NOMO-1 (cell line): ENCODE results near the gene HCN2.

Source experiments
- DNase-seq, 2 experiments: peaks; one replicate each; lab custom pipeline; 2025; ENCODE audit not compliant: unreplicated experiment in 2 of 2; lab: John Stamatoyannopoulos, UW

Gene HCN2

DNA sequence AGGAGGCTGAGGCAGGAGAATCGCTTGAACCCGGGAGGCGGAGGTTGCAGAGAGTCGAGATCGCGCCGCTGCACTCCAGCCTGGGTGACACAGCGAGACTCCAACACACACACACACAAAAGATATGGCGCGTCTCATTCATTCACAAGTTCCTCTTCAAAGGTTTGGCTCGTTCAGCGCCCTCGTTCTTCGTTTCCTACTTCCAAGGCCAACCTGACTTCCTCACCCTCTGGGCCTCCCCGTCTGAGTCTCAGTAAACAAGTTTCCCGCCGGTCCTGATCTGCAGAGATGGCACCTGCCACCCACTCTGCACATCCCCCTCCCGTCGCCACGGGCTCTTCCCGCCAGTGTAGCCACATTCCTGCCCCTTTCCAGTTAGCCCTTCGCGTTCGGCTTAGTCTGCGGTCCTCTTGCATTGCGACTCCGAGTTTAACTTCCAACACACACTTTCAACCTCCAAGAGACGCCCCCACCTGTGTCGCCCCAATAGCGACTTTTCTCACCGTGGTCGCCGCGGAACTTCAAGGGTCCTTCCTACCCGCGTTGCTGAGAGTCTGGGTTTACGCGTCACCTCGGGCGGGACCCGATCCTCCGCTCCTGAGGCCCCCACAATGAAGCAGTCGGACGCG is 18.6 kb upstream of the HCN2 start:
- DNase-seq, result peak; percentile 61 to 76

DNA sequence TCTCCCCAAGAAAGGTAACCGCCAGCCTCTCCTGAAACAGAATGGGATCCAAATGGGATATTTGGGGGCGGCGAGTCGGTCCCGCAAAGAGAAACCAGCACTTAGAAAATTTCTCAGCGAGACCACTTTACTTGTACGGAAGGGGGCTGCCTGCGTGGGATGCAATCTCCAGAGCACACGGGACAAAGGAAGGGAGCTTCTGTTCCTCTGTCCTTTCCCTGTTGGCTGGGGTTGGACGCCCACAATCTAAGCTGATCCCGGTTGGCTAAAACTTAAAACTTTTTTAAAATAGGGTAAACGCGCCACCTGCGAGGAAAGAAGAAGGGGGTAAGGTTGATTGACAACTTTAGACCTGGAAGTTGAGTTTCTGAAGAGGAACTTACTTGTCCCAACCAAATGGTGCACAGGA is 18.1 kb upstream of the HCN2 start:
- peak; percentile 55 to 67 for DNase-seq

DNA sequence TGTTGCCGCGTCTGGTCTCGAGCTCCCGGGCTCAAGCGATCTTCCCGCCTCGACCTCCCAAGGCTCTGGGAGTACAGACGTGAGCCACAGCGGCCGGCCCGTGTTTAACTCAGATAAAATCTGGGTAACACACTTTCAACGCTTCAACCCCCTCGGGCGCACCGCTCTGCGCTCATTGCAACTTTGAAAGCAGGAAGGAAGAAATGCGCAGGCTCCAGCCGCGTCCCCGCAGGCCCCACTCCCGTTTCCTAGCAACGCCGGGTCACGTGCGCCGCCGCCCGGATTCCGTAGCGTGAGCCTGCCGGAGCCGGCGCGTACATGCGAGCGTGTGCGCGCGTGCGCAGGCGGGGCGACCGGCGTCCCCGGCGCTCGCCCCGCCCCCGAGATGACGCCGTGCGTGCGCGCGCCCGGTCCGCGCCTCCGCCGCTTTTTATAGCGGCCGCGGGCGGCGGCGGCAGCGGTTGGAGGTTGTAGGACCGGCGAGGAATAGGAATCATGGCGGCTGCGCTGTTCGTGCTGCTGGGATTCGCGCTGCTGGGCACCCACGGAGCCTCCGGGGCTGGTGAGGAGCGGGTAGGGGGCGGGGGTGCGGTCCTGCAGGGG is 17.4 kb upstream of the HCN2 start, which contains the start of gene BSG:
Gene BSG, plus strand, starts transcription at position 457 of the 603 bp plus-strand sequence. Its CDS starts 39 bp downstream, at position 496.
- peak; percentile 97 for DNase-seq

DNA sequence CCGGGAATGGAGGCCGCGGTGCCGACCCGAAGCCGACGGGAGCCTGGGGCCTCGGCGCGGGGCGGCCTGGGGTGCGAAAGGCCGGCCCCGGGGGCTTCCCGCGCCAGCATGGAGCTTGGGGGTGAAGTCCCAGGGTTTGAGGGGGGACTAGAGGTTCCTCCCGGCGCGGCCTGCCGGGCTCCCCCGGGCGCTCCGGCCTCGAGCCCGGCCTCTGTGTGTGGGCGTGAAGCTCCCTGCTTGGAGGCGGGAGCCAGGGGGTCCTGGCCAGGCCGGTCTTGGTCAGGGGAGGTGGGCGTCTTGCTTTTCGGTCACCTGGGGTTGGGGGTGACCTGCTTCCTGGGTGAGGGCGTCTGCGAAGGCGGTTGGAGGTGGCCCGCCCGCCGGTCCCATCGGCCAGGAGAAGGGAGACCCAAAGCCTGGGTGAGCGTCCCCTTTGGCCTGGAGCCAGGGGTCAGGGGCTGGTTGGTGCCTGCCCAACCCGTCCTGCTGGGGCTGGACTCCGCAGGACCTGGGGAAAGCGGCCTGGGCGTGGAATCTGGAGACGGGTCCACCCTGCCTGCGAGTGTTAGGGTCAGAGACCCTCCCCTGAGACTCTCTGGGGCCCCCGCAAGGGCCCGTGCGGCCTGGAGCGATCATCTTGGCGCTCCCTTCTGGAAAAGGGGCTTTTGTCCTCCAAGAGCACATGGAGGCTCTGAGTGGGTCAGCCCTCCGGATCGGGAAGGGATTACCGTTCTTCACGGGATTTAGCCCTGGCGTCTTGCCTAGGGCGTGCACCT is 16.8 kb upstream of the HCN2 start:
- no peak for DNase-seq

DNA sequence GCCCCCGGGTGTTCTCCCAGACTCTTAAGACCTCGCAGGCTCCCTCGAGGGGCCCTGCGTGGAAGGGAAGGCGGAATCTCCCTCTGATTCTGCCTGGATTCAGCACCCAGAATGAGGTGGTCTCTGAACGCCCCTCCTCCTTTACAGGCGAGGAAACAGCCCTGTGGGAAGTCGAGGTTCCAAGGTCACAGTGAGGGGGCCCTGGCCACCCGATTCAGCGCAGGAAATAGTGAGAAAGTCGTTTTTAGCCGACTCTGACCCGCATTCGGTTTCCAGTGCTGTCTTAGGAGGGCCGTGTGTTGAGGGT is 16.2 kb upstream of the HCN2 start:
- DNase-seq, result no peak

DNA sequence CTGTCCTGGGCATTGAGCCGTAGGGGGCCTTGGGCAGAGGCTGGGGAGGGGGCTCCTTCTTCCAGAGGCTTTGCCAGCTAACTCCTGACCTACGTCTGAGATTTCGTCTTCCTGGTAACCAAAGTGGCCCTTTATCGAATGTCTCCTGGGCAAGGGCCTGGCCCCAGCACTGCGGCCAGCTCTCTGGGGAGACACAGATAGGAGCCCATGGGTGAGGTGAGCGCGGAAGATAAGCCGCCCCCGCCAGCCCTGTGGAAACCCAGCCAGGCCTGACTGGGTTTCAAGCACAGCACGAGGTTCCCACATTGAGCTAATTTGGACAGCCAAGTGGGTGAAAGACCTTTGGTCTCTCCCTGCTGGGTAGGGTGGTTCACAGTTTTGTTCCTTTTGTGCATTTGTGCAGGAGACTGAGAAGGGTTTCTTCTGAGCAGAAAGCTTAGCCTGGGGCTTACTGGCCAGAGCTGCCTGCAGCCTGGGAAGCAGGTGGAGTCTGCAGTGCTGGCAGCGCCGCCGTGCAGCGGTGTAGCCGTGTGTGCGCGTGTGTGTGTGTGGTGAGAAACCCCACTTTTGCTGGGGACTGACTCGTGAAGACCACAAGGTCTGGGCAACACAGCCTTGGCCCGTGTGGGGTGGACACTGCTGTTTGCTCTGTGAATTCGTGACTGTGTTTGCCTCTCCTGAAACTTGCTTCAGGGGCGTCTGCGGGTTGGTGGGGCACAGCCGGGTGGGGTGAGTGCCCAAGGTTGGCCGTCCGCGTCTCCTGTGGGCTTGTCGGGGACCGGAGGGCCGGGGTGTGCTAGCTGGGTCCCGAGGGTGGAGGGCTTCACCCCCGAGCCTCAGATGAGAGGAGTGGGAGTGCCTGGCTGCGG is 14.8 kb upstream of the HCN2 start:
- no peak for DNase-seq

DNA sequence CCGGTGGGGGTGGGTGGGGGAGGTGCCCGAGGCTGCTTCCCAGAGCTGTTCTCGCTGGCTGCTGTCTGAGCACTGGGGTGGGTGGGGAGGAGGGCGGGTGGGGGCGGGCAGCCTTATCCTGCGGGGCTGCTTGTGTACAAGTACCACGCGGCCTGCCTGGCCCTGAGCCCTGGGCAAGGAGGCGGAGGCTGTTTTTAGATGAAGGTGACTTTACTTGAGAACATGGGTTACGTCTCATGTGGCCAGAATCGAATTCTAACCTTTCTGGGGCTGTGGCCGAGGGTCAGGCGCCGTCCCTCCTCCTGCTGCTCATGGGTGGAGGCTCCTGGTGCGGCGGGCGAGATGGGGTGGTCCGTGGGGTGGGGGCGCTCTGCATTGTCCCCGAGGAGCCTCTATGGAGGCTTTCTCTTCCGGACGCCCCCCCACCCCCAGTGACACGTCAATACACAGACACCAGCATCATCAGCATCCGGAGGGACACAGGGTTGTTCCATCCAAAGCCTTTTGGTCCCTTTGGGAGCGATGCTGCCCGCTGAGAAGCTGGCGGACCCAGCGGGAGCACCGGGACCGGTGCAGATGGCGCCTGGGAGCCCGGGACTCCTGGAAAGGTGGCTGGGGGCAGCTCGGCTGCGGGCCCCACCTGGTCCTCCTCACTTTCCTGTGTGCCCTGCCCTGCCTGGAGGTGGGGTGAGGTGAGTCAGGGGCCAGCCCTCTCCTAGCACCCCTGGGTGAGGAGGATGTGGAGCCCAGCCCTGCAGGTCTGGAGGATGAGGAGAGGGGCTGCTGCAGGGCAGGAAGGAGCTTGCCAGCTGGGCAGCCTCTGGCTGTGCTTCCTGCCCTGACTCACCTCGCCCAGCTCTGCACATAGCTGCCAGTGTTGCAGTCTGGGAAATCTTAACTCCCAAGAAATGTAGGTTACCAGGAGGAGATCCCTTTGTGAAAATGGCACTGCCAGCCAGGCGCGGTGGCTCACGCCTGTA is 13.9 kb upstream of the HCN2 start:
- no peak for DNase-seq

DNA sequence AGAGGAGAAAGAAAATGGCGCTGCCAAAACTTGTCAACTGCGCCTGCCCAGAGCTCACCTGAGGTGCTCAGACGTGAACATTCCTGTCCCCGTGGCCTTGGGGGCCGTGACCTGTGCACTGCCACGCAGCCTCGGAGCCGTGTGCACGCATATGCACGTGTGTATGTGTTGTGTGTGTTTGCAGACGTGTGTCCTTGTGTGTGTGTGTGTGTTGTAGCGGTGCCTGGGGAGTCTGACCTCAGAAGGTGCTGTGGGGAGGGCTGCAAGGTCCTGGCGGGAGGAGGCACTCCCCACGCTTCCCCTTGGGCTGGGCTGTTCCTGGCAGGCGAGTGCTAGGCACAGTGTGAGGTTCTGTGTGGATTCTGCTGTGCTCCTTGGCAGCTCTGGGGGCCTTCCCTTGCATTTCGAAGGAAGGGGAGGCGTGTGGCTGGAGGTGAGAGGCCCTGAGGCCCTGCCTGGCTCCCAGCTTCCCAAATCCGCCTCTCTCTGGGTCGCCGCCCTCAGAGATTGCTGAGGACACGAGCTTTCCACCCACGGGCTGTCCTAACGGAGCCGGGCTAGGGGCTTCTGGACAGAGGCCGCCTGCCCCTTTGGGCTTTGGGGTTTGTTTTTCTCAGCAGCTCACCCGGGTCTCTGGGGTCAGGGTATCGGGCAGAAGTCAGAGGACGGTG is 12.8 kb upstream of the HCN2 start:
- DNase-seq, result no peak

DNA sequence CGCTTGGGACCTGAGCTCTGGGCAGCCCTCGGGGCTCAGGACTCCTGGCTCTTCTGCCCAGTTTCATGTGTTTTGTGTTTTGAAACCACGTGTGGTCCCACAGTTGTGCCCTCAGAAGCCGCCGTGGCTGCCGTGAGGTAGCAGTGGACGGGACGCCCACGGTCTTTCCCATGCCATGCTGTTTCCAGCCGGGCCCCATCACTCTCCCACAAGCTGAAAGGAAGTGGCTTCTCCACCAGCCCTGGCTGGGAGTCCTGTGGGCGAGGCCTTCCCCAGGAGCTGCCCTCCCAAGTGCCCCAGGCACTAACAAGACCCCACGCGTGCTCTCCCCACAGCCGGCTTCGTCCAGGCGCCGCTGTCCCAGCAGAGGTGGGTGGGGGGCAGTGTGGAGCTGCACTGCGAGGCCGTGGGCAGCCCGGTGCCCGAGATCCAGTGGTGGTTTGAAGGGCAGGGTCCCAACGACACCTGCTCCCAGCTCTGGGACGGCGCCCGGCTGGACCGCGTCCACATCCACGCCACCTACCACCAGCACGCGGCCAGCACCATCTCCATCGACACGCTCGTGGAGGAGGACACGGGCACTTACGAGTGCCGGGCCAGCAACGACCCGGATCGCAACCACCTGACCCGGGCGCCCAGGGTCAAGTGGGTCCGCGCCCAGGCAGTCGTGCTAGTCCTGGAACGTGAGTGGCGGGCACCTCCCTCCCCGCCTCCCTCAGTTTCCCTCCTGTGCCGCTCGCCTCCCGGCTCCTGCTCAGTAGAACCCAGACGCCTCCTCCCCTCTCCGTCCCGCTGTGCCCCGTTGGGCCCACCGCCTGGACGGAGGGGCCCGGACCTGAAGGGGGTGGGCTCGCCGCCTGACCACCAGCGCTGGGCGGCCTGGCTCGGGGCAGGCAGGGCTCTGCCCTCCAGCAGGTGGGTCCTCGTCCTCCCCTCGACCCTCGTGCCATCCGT is 12.0 kb upstream of the HCN2 start:
- no peak for DNase-seq

DNA sequence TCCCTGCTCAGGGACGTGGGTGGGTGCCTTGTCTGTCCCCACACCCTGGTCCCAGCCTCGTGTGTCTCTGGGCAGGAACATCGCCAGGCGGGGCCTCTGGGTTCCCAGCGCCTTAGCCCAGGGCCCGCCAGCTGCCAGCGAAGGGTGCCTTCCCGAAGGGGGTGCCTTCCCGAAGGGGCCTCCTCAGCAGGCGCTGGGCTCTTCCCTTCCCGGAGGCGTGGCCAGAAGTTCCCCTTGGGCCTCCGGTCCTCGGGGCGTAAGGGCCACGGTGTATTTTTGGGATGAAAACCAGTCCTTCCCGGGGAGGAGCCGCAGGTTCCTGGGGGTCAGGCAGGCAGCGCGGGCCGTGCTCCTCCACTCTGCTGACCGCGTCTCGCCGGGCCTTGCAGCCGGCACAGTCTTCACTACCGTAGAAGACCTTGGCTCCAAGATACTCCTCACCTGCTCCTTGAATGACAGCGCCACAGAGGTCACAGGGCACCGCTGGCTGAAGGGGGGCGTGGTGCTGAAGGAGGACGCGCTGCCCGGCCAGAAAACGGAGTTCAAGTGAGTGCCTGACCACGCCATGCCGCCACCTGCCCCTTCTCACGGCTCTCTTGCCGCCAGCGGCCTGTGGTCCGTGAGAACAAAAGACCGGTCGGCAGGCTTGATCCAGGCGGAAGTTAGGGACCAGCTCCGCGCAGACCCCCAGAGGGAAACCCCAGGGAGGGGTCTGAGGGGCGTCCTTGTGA is 10.4 kb upstream of the HCN2 start:
- no peak for DNase-seq

DNA sequence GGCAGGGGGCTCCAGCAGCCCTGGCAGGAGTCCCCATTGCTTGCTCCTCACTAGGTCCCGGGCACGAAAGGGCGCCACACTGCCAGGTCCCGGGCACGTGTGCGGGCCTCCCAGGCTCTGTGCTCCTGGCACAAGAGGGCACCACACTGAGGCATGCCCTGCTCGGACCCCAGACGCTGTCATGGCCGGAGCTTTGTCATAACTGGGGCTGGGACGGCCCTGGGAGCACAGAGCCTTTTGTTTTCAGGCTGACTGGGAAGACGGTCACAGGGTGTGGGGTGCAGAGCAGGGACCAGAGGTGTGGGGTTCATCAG is 9.9 kb upstream of the HCN2 start:
- no peak for DNase-seq

DNA sequence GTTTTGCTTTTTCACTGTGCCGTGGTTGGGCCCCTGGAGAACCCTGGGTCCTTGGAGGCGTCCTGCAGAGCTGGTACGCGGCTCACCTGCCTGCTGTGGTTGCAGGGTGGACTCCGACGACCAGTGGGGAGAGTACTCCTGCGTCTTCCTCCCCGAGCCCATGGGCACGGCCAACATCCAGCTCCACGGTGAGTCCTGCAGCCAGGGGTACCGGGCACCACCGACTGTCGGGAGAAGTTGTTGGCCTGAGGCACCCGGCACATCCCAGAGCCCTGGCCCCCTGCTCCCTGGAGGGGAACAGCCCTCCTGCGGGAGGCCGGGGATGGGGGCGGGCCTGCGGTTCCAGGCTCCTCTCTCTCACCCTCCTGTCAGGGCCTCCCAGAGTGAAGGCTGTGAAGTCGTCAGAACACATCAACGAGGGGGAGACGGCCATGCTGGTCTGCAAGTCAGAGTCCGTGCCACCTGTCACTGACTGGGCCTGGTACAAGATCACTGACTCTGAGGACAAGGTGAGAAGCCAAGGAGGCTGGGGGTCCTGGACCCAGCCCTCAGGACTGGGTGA is 9.3 kb upstream of the HCN2 start:
- no peak for DNase-seq

DNA sequence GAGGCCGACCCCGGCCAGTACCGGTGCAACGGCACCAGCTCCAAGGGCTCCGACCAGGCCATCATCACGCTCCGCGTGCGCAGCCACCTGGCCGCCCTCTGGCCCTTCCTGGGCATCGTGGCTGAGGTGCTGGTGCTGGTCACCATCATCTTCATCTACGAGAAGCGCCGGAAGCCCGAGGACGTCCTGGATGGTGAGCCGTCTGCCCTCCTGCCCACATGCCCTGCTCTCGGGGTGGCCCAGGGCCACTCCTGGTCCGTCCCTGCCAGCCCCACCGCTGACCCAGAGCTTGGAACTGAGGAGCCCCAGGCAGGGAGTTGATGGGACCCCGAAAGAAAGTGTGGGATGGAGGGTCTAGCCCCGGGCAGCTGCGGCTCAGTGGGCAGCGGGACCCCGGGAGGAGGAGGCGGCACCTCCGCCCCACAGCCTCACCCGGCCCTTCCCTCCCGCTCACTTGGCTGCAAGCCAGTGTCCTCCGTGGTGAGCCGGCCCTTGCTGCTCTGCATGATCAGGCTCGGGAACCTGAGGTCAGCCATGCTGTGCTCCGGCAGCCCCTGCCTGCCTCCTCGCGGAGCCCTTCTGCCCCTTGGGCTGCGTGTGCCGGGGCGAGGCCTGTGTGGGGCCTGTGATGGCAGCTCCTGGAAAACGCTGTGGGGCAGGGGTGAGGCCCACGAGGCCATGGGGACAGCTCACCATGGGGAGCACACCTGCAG is 8.1 kb upstream of the HCN2 start:
- no peak for DNase-seq

DNA sequence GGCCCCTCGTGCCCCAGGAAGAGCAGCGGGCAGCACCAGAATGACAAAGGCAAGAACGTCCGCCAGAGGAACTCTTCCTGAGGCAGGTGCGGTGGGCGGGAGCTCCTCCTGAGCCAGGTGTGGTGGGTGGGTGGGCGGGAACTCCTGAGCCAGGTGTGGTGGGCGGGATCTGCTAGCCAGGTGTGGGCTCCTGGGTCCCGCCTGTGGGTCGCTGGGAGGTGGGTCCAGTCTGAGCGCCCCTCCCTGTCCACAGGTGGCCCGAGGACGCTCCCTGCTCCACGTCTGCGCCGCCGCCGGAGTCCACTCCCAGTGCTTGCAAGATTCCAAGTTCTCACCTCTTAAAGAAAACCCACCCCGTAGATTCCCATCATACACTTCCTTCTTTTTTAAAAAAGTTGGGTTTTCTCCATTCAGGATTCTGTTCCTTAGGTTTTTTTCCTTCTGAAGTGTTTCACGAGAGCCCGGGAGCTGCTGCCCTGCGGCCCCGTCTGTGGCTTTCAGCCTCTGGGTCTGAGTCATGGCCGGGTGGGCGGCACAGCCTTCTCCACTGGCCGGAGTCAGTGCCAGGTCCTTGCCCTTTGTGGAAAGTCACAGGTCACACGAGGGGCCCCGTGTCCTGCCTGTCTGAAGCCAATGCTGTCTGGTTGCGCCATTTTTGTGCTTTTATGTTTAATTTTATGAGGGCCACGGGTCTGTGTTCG is 7.0 kb upstream of the HCN2 start:
- no peak for DNase-seq

DNA sequence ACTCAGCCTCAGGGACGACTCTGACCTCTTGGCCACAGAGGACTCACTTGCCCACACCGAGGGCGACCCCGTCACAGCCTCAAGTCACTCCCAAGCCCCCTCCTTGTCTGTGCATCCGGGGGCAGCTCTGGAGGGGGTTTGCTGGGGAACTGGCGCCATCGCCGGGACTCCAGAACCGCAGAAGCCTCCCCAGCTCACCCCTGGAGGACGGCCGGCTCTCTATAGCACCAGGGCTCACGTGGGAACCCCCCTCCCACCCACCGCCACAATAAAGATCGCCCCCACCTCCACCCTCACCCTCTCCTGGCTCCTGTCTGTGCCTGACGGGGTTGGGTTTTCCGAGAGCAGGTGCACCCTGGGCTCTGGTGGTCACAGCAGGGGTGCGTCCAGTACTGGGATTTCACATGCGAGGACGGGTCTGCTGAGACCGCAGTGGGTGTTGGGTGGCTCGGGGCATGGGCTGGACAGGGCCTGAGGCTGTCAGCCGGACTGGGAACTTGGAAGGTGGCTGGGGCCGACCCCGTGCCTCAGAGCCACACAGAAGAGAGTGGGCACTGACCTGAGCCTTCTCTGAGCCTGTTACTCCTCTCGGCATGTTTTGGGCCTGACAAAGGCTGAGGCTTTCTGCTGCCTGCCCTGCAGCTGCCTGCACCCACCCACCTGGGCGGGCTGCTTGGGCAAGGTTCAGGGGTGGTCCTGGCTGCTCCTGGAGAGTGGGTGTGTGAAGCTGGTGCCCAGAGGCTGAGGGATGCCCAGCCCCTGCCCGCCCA is 6.3 kb upstream of the HCN2 start:
- DNase-seq, result no peak

DNA sequence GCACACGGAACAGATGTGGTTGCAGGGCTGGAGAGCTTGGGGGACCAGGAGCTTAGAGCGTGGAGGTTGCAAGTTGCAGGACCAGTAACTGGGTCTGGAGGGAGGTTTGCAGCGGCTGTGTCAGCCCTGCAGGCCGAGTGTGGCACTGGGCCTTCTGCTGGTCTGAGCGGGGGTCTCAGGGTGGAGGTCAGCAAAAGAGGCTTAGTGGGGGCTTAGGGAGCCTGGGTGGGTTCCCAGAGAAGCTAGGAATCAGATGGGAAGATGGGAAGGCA is 5.8 kb upstream of the HCN2 start:
- DNase-seq, result no peak
